ENCODE measurements around the gene EBPL.

DNA sequence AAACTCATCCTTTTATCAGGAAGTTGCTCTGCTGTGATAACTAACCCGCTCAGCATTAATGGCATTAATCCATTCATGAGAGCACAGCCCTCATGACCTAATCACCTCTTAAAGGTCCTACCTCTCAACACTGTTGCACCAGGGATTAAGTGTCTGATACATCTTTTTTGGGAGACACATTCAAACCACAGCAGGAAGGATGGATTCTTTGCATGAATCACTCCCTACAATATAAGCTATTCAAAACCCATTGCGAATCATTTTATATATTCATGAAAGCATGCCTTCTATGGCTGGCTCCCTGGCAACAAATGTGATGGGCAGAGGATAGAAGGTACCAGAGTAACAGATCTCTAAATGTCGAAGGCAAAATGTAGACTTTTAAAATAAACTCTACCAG lies 35.4 kb downstream of the EBPL start:
- no peak for TF ChIP-seq GATA2 (IDR thresholded peaks at IDR 0.05; ENCODE audit: low read depth, low read length)
- TF ChIP-seq GATA3 (IDR thresholded peaks at IDR 0.05; ENCODE audit: low read depth, low read length), result no peak

Measured in SH-SY5Y (cell line).